ENCODE measurements around the gene INSRR. TPM values are rescaled to one million over a fixed set of nuclear protein-coding genes. Genes with fewer than 3 reads are reported as not detected.

Gene INSRR
- total RNA-seq, 1 donor from 2014 or later, result 2.9 TPM

- H3K27ac ChIP-seq, result no peak overlapping the region
- peak overlapping the region; percentile 57 to 68 for H3K4me3 ChIP-seq
- H3K27me3 ChIP-seq, result no peaks in the 10 kb centered on the region
- no peak for DNase-seq (ENCODE audit: low spot score in 2 of 2)
- H3K4me1 ChIP-seq, result peaks cover 4 to 11% of the 10 kb centered on the region in 2 donors
- H3K36me3 ChIP-seq, result no peaks in the 10 kb centered on the region
- intact Hi-C loops (cut with DNase I), result no loop called here
- TF ChIP-seq, protein P1, sequence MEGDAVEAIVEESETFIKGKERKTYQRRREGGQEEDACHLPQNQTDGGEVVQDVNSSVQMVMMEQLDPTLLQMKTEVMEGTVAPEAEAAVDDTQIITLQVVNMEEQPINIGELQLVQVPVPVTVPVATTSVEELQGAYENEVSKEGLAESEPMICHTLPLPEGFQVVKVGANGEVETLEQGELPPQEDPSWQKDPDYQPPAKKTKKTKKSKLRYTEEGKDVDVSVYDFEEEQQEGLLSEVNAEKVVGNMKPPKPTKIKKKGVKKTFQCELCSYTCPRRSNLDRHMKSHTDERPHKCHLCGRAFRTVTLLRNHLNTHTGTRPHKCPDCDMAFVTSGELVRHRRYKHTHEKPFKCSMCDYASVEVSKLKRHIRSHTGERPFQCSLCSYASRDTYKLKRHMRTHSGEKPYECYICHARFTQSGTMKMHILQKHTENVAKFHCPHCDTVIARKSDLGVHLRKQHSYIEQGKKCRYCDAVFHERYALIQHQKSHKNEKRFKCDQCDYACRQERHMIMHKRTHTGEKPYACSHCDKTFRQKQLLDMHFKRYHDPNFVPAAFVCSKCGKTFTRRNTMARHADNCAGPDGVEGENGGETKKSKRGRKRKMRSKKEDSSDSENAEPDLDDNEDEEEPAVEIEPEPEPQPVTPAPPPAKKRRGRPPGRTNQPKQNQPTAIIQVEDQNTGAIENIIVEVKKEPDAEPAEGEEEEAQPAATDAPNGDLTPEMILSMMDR (IDR thresholded peaks at IDR 0.05), result no peak
- H3K9me3 ChIP-seq, result no peaks in the 10 kb centered on the region
Measured at GRCh38 chr1:156813298-156813697, 45.6 kb downstream of the INSRR start.

- Histone ChIP-seq H3K4me3 (no peak overlapping the region), H3K36me3 (no peaks in the 10 kb centered on the region), H3K27ac (no peak overlapping the region), H3K4me1 (peaks cover 4 to 11% of the 10 kb centered on the region in 2 donors), H3K27me3 (no peaks in the 10 kb centered on the region), H3K9me3 (no peaks in the 10 kb centered on the region)
- intact Hi-C loops (cut with DNase I), result no loop called here
- TF ChIP-seq, protein P1 (IDR thresholded peaks at IDR 0.05), result no peak
- no peak for DNase-seq (ENCODE audit: low spot score in 2 of 2)
Measured at GRCh38 chr1:156812293-156812990, 46.5 kb downstream of the INSRR start.

DNA sequence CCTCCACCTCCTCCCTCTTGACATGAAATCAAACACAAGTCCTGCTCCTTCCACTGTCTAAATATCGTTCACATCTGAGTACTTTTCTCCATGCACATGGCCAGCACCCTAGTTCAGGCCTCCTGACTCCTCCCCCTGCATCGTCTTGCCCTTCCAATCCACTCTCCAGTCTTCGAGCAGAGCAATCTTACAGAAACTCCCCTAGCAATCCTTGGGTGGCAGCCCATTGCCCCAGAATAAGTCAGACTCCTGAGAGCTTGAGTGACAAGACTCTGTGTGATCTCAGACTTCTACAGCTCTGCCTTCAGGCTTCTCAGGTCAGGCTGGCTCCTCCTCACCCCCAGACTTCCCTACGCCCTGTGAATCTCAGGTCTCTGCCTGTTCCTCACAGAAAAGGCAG is 47.7 kb downstream of the INSRR start:
- TF ChIP-seq, protein P1 (IDR thresholded peaks at IDR 0.05), result no peak
- H3K9me3 ChIP-seq, result no peaks in the 10 kb centered on the region
- no peak for DNase-seq (ENCODE audit: low spot score in 2 of 2)
- H3K27me3 ChIP-seq, result no peaks in the 10 kb centered on the region
- no peaks in the 10 kb centered on the region for H3K36me3 ChIP-seq
- H3K4me1 ChIP-seq, result peaks cover 4 to 11% of the 10 kb centered on the region in 2 donors
- H3K27ac ChIP-seq, result no peak overlapping the region
- intact Hi-C loops (cut with DNase I), result no loop called here
- no peak overlapping the region for H3K4me3 ChIP-seq

- TF ChIP-seq, protein P1 (IDR thresholded peaks at IDR 0.05), result no peak
- H3K4me1 ChIP-seq, result peaks cover 4 to 11% of the 10 kb centered on the region in 2 donors
- H3K9me3 ChIP-seq, result no peaks in the 10 kb centered on the region
- intact Hi-C loops (cut with DNase I), result no loop called here
- no peaks in the 10 kb centered on the region for H3K36me3 ChIP-seq
- H3K27ac ChIP-seq, result no peak overlapping the region
- H3K4me3 ChIP-seq, result no peak overlapping the region
- DNase-seq (ENCODE audit: low spot score in 2 of 2), result no peak
- H3K27me3 ChIP-seq, result no peaks in the 10 kb centered on the region
Measured at GRCh38 chr1:156809711-156810366, 49.1 kb downstream of the INSRR start.

DNA sequence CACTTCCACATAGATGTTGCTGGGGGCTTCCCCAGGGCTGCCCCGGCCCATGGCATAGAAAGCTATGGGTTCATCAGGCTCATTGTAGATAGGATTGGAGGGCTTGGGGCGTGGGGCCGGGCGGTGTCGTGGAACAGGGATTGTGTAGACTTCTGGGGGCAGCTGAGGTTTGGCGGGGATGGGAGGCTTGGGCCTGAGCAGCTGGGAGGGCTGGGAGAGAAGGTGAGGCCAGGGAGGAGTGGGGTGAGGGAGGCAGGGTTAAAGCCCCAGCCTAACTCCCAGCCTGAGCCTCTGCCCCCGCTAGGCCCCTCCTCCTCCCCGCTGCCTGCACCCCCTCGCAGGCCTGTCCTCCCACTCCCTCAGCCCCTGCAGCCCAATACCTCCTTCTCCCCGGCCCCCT is 49.6 kb downstream of the INSRR start:
- H3K4me3 ChIP-seq, result no peak overlapping the region
- peaks cover 4 to 10% of the 10 kb centered on the region in 2 donors for H3K4me1 ChIP-seq
- TF ChIP-seq, protein P1 (IDR thresholded peaks at IDR 0.05), result no peak
- no peak overlapping the region for H3K27ac ChIP-seq
- DNase-seq (ENCODE audit: low spot score in 2 of 2), result no peak
- H3K36me3 ChIP-seq, result no peaks in the 10 kb centered on the region
- intact Hi-C loops (cut with DNase I), result no loop called here
- no peaks in the 10 kb centered on the region for H3K27me3 ChIP-seq
- H3K9me3 ChIP-seq, result no peaks in the 10 kb centered on the region
